ACC112 (cell line): ENCODE measurements around the gene SAMD14.

ENCODE experiments used
- H2AFZ ChIP-seq: fragments of 200-600 bp; sonication (generic); one replicate; pipeline ENCODE4 v1.6.0; 2017; ENCODE audit warnings: antibody characterized with exemption, low read length; ENCODE audit not compliant: unreplicated experiment
- H3K27ac ChIP-seq: fragments of 200-600 bp; sonication (generic); 2 replicates; pipeline ENCODE4 v1.5.1; 2014; ENCODE audit warnings: low read depth, mild to moderate bottlenecking, antibody characterized with exemption, low read length, moderate library complexity
- H3K27me3 ChIP-seq: fragments of 200-600 bp; sonication (generic); 2 replicates; pipeline ENCODE4 v1.6.1; 2014; ENCODE audit warnings: mild to moderate bottlenecking, antibody characterized with exemption, low read length, moderate library complexity, mixed read lengths; ENCODE audit not compliant: insufficient read depth
- H3K36me3 ChIP-seq: fragments of 200-600 bp; sonication (generic); 2 replicates; pipeline ENCODE4 v1.6.1; 2016; ENCODE audit warnings: mild to moderate bottlenecking, antibody characterized with exemption, low read length, moderate library complexity, mixed read lengths; ENCODE audit not compliant: insufficient read depth
- H3K4me1 ChIP-seq: fragments of 200-600 bp; sonication (generic); one replicate; pipeline ENCODE4 v1.6.1; 2016; ENCODE audit warnings: low read length, mixed read lengths; ENCODE audit not compliant: insufficient read depth, unreplicated experiment, control insufficient read depth
- H3K4me3 ChIP-seq: fragments of 200-600 bp; sonication (generic); 2 replicates; pipeline ENCODE4 v1.5.1; 2014; ENCODE audit warnings: mild to moderate bottlenecking, low read depth, low read length
- H3K79me2 ChIP-seq: fragments of 200-600 bp; sonication (generic); one replicate; pipeline ENCODE4 v1.6.0; 2016; ENCODE audit warnings: low read length; ENCODE audit not compliant: control insufficient read depth, unreplicated experiment, insufficient read depth

Gene SAMD14

GRCh38 chr17:50146230-50146926, 16.4 kb upstream of the SAMD14 start:
- Histone ChIP-seq H2AFZ (no peak overlapping the region), H3K79me2 (peaks cover 61% of the 10 kb centered on the region), H3K36me3 (peaks cover 8% of the 10 kb centered on the region; the same call in 1 of the 2 replicates), H3K4me3 (peak overlapping the region; percentile 95), H3K27me3 (no peaks in the 10 kb centered on the region), H3K27ac (no peak overlapping the region), H3K4me1 (peaks cover 31% of the 10 kb centered on the region)

GRCh38 chr17:50145532-50146229, 15.7 kb upstream of the SAMD14 start:
- peaks cover 56% of the 10 kb centered on the region for H3K79me2 ChIP-seq
- H3K36me3 ChIP-seq: peaks cover 14% of the 10 kb centered on the region
- H2AFZ ChIP-seq: no peak overlapping the region
- no peaks in the 10 kb centered on the region for H3K27me3 ChIP-seq
- H3K4me1 ChIP-seq: peaks cover 33% of the 10 kb centered on the region
- H3K27ac ChIP-seq: no peak overlapping the region
- H3K4me3 ChIP-seq: no peak overlapping the region

GRCh38 chr17:50144845-50145531, 15.0 kb upstream of the SAMD14 start:
- H2AFZ ChIP-seq: no peak overlapping the region
- peaks cover 18% of the 10 kb centered on the region for H3K36me3 ChIP-seq
- H3K4me3 ChIP-seq: no peak overlapping the region
- no peak overlapping the region for H3K27ac ChIP-seq
- peaks cover 40% of the 10 kb centered on the region for H3K4me1 ChIP-seq
- no peaks in the 10 kb centered on the region for H3K27me3 ChIP-seq
- peaks cover 49% of the 10 kb centered on the region for H3K79me2 ChIP-seq

GRCh38 chr17:50144355-50144754, 14.4 kb upstream of the SAMD14 start:
- no peaks in the 10 kb centered on the region for H3K27me3 ChIP-seq
- H3K36me3 ChIP-seq: peaks cover 22% of the 10 kb centered on the region
- H2AFZ ChIP-seq: no peak overlapping the region
- no peak overlapping the region for H3K27ac ChIP-seq
- H3K4me1 ChIP-seq: peaks cover 41% of the 10 kb centered on the region
- peaks cover 43% of the 10 kb centered on the region for H3K79me2 ChIP-seq
- H3K4me3 ChIP-seq: no peak overlapping the region

GRCh38 chr17:50143461-50144176, 13.7 kb upstream of the SAMD14 start:
- peaks cover 41% of the 10 kb centered on the region for H3K4me1 ChIP-seq
- H3K27me3 ChIP-seq: no peaks in the 10 kb centered on the region
- H3K79me2 ChIP-seq: peaks cover 39% of the 10 kb centered on the region
- no peak overlapping the region for H3K4me3 ChIP-seq
- H3K36me3 ChIP-seq: peaks cover 29% of the 10 kb centered on the region
- H2AFZ ChIP-seq: no peak overlapping the region
- H3K27ac ChIP-seq: no peak overlapping the region

- Histone ChIP-seq H3K27me3 (no peaks in the 10 kb centered on the region), H3K27ac (no peak overlapping the region), H3K4me1 (peaks cover 28% of the 10 kb centered on the region), H3K4me3 (no peak overlapping the region), H2AFZ (no peak overlapping the region), H3K36me3 (peaks cover 34% of the 10 kb centered on the region), H3K79me2 (peaks cover 20% of the 10 kb centered on the region)
Observed at GRCh38 chr17:50141745-50142110, 11.8 kb upstream of the SAMD14 start.

- peaks cover 34% of the 10 kb centered on the region for H3K36me3 ChIP-seq
- peaks cover 15% of the 10 kb centered on the region for H3K79me2 ChIP-seq
Observed at GRCh38 chr17:50141026-50141744, 11.2 kb upstream of the SAMD14 start.

GRCh38 chr17:50139950-50140885, 10.3 kb upstream of the SAMD14 start:
- Histone ChIP-seq H3K79me2 (peaks cover 5% of the 10 kb centered on the region), H3K36me3 (peaks cover 34% of the 10 kb centered on the region), H2AFZ (no peak overlapping the region), H3K4me1 (peaks cover 14% of the 10 kb centered on the region), H3K27ac (no peak overlapping the region), H3K4me3 (no peak overlapping the region), H3K27me3 (no peaks in the 10 kb centered on the region)

More at GRCh38 chr17:50141026-50141744, 11.2 kb upstream of the SAMD14 start:
- Histone ChIP-seq H3K4me3 (no peak overlapping the region), H3K27me3 (no peaks in the 10 kb centered on the region), H3K4me1 (peaks cover 23% of the 10 kb centered on the region), H2AFZ (no peak overlapping the region), H3K27ac (no peak overlapping the region)

GRCh38 chr17:50139185-50139783, 9.3 kb upstream of the SAMD14 start:
- Histone ChIP-seq H3K36me3 (peaks cover 32% of the 10 kb centered on the region), H3K27ac (no peak overlapping the region), H2AFZ (no peak overlapping the region), H3K27me3 (no peaks in the 10 kb centered on the region), H3K4me1 (peaks cover 13% of the 10 kb centered on the region), H3K4me3 (no peak overlapping the region), H3K79me2 (peaks cover 2% of the 10 kb centered on the region)
